Hepatocyte (in vitro differentiated cells): ENCODE measurements around the gene LDB2. TPM values are rescaled to one million over a fixed set of nuclear protein-coding genes. Genes with fewer than 3 reads are reported as not detected.

Experiments used
- DNase-seq: peaks from one replicate; pipeline ENCODE4 v3.0.0-alpha.2; 2016; ENCODE audit warnings: low spot score
- H2AFZ ChIP-seq: fragments of 200-600 bp; sonication (generic); 2 replicates; pipeline ENCODE4 v1.6.0; 2016; ENCODE audit warnings: antibody characterized with exemption, mild to moderate bottlenecking
- H3K27ac ChIP-seq: fragments of 200-600 bp; sonication (generic); 2 replicates; pipeline ENCODE4 v1.5.1; 2016; ENCODE audit warnings: mild to moderate bottlenecking
- H3K27me3 ChIP-seq: fragments of 200-600 bp; sonication (generic); 2 replicates; pipeline ENCODE4 v1.6.1; 2016
- H3K36me3 ChIP-seq: fragments of 200-600 bp; sonication (generic); replicated peaks from 2 replicates; pipeline ENCODE4 v1.5.1; 2016; ENCODE audit warnings: low read depth; ENCODE audit not compliant: insufficient read depth
- H3K4me1 ChIP-seq: fragments of 200-600 bp; sonication (generic); 2 replicates; pipeline ENCODE4 v1.5.1; 2016; ENCODE audit warnings: mild to moderate bottlenecking, moderate library complexity; ENCODE audit not compliant: insufficient read depth
- H3K4me2 ChIP-seq: fragments of 200-600 bp; sonication (generic); 2 replicates; pipeline ENCODE4 v1.6.0; 2016
- H3K4me3 ChIP-seq: fragments of 200-600 bp; sonication (generic); 2 replicates; pipeline ENCODE4 v1.5.1; 2016; ENCODE audit warnings: mild to moderate bottlenecking
- H3K79me2 ChIP-seq: fragments of 200-600 bp; sonication (generic); 2 replicates; pipeline ENCODE4 v1.6.0; 2017; ENCODE audit warnings: mild to moderate bottlenecking
- H3K9me2 ChIP-seq: fragments of 200-600 bp; sonication (generic); replicated peaks from 2 replicates; pipeline ENCODE4 v1.6.0; 2017; ENCODE audit warnings: mild to moderate bottlenecking; ENCODE audit not compliant: insufficient read depth
- H3K9me3 ChIP-seq: fragments of 200-600 bp; sonication (generic); 2 replicates; pipeline ENCODE4 v1.5.1; 2016; ENCODE audit warnings: low read depth, mild to moderate bottlenecking
- H4K20me1 ChIP-seq: fragments of 200-600 bp; sonication (generic); 2 replicates; pipeline ENCODE4 v1.6.0; 2016; ENCODE audit warnings: mild to moderate bottlenecking; ENCODE audit not compliant: insufficient read depth, poor library complexity, severe bottlenecking
- CTCF ChIP-seq: fragments of 200-600 bp; sonication (generic); IDR thresholded peaks from 2 replicates; pipeline ENCODE4 v1.5.1; 2016; ENCODE audit warnings: antibody characterized with exemption, mild to moderate bottlenecking; ENCODE audit not compliant: poor library complexity
- EZH2 ChIP-seq: fragments of 200-600 bp; sonication (generic); IDR thresholded peaks from 2 replicates; pipeline ENCODE4 v1.6.1; 2016; ENCODE audit warnings: antibody characterized with exemption, mild to moderate bottlenecking, borderline replicate concordance
- EZH2phosphoT487 ChIP-seq: fragments of 200-600 bp; sonication (generic); IDR thresholded peaks from one replicate; pipeline ENCODE4 v1.6.1; 2018; ENCODE audit warnings: antibody characterized with exemption, mild to moderate bottlenecking, low read depth, moderate library complexity; ENCODE audit not compliant: unreplicated experiment, severe bottlenecking
- WGBS: methylation state at CpG from one replicate; pipeline ENCODE4 v1.1.6; 2016; ENCODE audit warnings: low lambda C conversion rate; ENCODE audit errors: missing lambda C conversion rate; 5-methylcytosine and 5-hydroxymethylcytosine counted together
- polyA plus RNA-seq: library from polyadenylated mRNA; unstranded; fragments of >200 nt; fragmentation: Nextera tagmentation; extraction: Ambion mirVana; gene quantifications from 2 replicates; pipeline ENCODE4 v1.2.1, GENCODE V29; 2016
- total RNA-seq: library from RNA; depleted of rRNA; stranded (reverse); fragments of >200 nt; gene quantifications from 2 replicates; pipeline ENCODE4 v1.2.3, GENCODE V29; 2014

LDB2 gene
- total and polyA plus RNA-seq, 2 experiments from 2014 or later = 8.7 to 20.3 TPM

- no peak overlapping the region for H3K27ac ChIP-seq
- H3K27me3 ChIP-seq = no peaks in the 10 kb centered on the region
- no peaks in the 10 kb centered on the region for H3K4me1 ChIP-seq
- DNase-seq = no peak
- no peak overlapping the region for H3K4me3 ChIP-seq
- peak overlapping the region; percentile 55 for H3K4me2 ChIP-seq
- no peaks in the 10 kb centered on the region for H3K9me3 ChIP-seq
- WGBS = 30% methylated on average over 8 of the region's 8 CpGs
- H2AFZ ChIP-seq = no peak overlapping the region
- TF ChIP-seq EZH2phosphoT487 = no peak
- TF ChIP-seq CTCF = no peak
- TF ChIP-seq EZH2 = no peak
- no peaks in the 10 kb centered on the region for H3K9me2 ChIP-seq
- no peaks in the 10 kb centered on the region for H4K20me1 ChIP-seq
- H3K36me3 ChIP-seq = no peaks in the 10 kb centered on the region
- H3K79me2 ChIP-seq = no peaks in the 10 kb centered on the region
Observed at GRCh38 chr4:16909281-16909680, 10.8 kb upstream of the LDB2 start.

- H3K4me2 ChIP-seq = no peak overlapping the region
- DNase-seq = no peak
Observed at GRCh38 chr4:16908377-16909021, 10.1 kb upstream of the LDB2 start.

GRCh38 chr4:16900325-16900724, 1.9 kb upstream of the LDB2 start:
- Histone ChIP-seq H3K4me2 (peak overlapping the region; percentile 37), H3K4me3 (no peak overlapping the region), H3K4me1 (peaks cover 4% of the 10 kb centered on the region), H3K36me3 (no peaks in the 10 kb centered on the region), H4K20me1 (no peaks in the 10 kb centered on the region), H2AFZ (no peak overlapping the region), H3K9me3 (no peaks in the 10 kb centered on the region), H3K79me2 (no peaks in the 10 kb centered on the region), H3K27ac (no peak overlapping the region), H3K9me2 (no peaks in the 10 kb centered on the region), H3K27me3 (no peaks in the 10 kb centered on the region)
- 41% methylated on average over 2 of the region's 2 CpGs for WGBS
- TF ChIP-seq CTCF (no peak), EZH2phosphoT487 (no peak), EZH2 (no peak)
- no peak for DNase-seq

More at GRCh38 chr4:16908377-16909021, 10.1 kb upstream of the LDB2 start:
- no peaks in the 10 kb centered on the region for H3K9me3 ChIP-seq
- H3K27me3 ChIP-seq = no peaks in the 10 kb centered on the region
- H4K20me1 ChIP-seq = no peaks in the 10 kb centered on the region
- no peaks in the 10 kb centered on the region for H3K79me2 ChIP-seq
- no peak overlapping the region for H3K27ac ChIP-seq
- H3K4me1 ChIP-seq = no peaks in the 10 kb centered on the region
- 73% methylated on average over 6 of the region's 6 CpGs for WGBS
- no peak for TF ChIP-seq EZH2phosphoT487
- TF ChIP-seq EZH2 = no peak
- no peak for TF ChIP-seq CTCF
- H3K4me3 ChIP-seq = no peak overlapping the region
- no peak overlapping the region for H2AFZ ChIP-seq
- H3K9me2 ChIP-seq = no peaks in the 10 kb centered on the region
- no peaks in the 10 kb centered on the region for H3K36me3 ChIP-seq
